Prostate gland (tissue), 2 donors: Measurements from ENCODE around the gene DNM3.

Experiments used
- POLR2A ChIP-seq: fragments of 450-650 bp; IDR thresholded peaks from one replicate; pipeline ENCODE4 v1.6.1; 2016; ENCODE audit warnings: antibody characterized with exemption, mild to moderate bottlenecking
- POLR2AphosphoS5 ChIP-seq: sonication (generic); formaldehyde crosslinking; IDR thresholded peaks from one replicate; pipeline ENCODE4 v1.6.1; 2017; ENCODE audit warnings: antibody characterized with exemption
- TF ChIP-seq, protein P1 (sequence below), 4 experiments: fragments of 200-600 bp in 2 of 4; fragments of 450-650 bp in 2 of 4; sonication (generic) in 2 of 4; IDR thresholded peaks; 1 replicate in 3 of 4; 2 replicates in 1 of 4; pipeline ENCODE4 v1.5.1; 2016 to 2019; ENCODE audit warnings: antibody characterized with exemption in 4 of 4, mild to moderate bottlenecking in 2 of 4, moderate library complexity in 2 of 4

DNA sequence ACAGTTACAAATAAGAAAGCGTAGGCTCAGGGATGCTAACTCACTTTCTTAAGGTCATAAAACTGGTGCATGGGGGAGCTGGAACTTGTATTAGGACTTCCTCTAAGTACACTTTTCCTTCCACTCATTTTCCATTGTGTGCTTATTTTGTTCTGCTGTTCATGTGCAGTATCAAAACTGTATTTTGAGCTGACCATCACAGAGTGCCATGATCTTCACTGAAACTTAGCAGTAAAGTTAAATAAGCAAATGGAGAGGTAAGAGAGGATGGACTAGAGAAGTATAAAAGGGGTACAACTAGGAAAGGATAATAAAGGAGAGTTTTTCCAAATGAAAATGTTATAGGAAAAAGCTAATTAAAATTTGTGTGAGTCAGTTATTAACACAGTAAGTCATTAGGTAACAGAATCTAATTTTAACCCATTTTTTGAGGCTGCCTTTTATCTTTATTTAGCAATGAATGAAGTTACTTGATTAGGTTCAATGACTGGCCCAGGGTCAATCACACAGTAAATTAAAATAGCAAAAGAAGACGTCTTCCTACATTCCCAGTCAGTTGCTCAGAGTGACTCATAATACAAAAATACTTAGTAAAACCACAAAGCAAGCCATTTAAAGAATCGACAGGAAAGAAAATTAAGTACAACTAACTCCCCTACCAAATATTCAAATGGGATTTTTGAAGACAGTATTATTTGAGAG, 413.4 kb downstream of the DNM3 start:
- TF ChIP-seq, protein P1, sequence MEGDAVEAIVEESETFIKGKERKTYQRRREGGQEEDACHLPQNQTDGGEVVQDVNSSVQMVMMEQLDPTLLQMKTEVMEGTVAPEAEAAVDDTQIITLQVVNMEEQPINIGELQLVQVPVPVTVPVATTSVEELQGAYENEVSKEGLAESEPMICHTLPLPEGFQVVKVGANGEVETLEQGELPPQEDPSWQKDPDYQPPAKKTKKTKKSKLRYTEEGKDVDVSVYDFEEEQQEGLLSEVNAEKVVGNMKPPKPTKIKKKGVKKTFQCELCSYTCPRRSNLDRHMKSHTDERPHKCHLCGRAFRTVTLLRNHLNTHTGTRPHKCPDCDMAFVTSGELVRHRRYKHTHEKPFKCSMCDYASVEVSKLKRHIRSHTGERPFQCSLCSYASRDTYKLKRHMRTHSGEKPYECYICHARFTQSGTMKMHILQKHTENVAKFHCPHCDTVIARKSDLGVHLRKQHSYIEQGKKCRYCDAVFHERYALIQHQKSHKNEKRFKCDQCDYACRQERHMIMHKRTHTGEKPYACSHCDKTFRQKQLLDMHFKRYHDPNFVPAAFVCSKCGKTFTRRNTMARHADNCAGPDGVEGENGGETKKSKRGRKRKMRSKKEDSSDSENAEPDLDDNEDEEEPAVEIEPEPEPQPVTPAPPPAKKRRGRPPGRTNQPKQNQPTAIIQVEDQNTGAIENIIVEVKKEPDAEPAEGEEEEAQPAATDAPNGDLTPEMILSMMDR (IDR thresholded peaks at IDR 0.05), result no peak
- TF ChIP-seq POLR2A (no peak), POLR2AphosphoS5 (no peak)
